NCI-H146 treated with DMSO at 0.1 percent for 48 hours (cell line): ENCODE measurements around the gene BAD.

Experiments used
- DNase-seq: peaks from one replicate; lab custom pipeline; 2025; ENCODE audit not compliant: unreplicated experiment; lab: John Stamatoyannopoulos, UW

BAD gene

GRCh38 chr11:64297699-64298358 is 13.4 kb upstream of the BAD start:
- no peak for DNase-seq

GRCh38 chr11:64296830-64297698 is 12.6 kb upstream of the BAD start:
- DNase-seq: no peak

GRCh38 chr11:64296236-64296635 is 11.8 kb upstream of the BAD start:
- no peak for DNase-seq

- no peak for DNase-seq
Observed at GRCh38 chr11:64295760-64296159, 11.3 kb upstream of the BAD start.

GRCh38 chr11:64294774-64295173 is 10.3 kb upstream of the BAD start:
- DNase-seq: no peak

- DNase-seq: no peak
Observed at GRCh38 chr11:64292460-64293254, 8.2 kb upstream of the BAD start.

- DNase-seq: no peak
Observed at GRCh38 chr11:64291752-64292459, 7.4 kb upstream of the BAD start.

- no peak for DNase-seq
Observed at GRCh38 chr11:64291262-64291751, 6.8 kb upstream of the BAD start, which contains the start of gene KCNK4. KCNK4 (plus strand) TSS chr11:64291302; CDS start chr11:64293019, 1,717 bp downstream.

- DNase-seq: no peak
Observed at GRCh38 chr11:64290352-64291261, 6.1 kb upstream of the BAD start.

GRCh38 chr11:64289002-64289564 is 4.6 kb upstream of the BAD start:
- no peak for DNase-seq

- no peak for DNase-seq
Observed at GRCh38 chr11:64288353-64288750, 3.9 kb upstream of the BAD start.

GRCh38 chr11:64287676-64288352 is 3.3 kb upstream of the BAD start:
- DNase-seq: no peak

GRCh38 chr11:64286801-64287159 is 2.3 kb upstream of the BAD start:
- no peak for DNase-seq

GRCh38 chr11:64285885-64286800 is 1.7 kb upstream of the BAD start:
- DNase-seq: peak; percentile 31

- DNase-seq: peak; percentile 47
Observed at GRCh38 chr11:64284962-64285884, 758 bp upstream of the BAD start, which contains the start of gene GPR137. GPR137 (plus strand) TSS chr11:64285848; CDS start chr11:64286525, 677 bp downstream.

GRCh38 chr11:64283092-64283491 is 1.4 kb downstream of the BAD start:
- DNase-seq: no peak
